Endothelial cell of umbilical vein (primary cell): Measurements from ENCODE around the gene SUFU. TPM values are rescaled to one million over a fixed set of nuclear protein-coding genes. Genes with fewer than 3 reads are reported as not detected.

Source experiments
- BruUV-seq: library from RNA; stranded (reverse); fragments of 400-500 nt; replicated peaks from 2 replicates; lab custom pipeline; 2021; lab: Mats Ljungman, UMichigan
- CTCF ChIA-PET: fragments of 300-600, 350-600 bp; sonication (Branson Sonifier 250); formaldehyde crosslinking; loops from one replicate; lab custom pipeline; 2021; ENCODE audit warnings: antibody characterized with exemption, inconsistent platforms; lab: Charles Lee
- POLR2A ChIA-PET: fragments of 300-600, 350-600 bp; sonication (Branson Sonifier 250); formaldehyde crosslinking; loops from one replicate; lab custom pipeline; 2021; ENCODE audit warnings: antibody characterized with exemption, inconsistent platforms; lab: Charles Lee
- DNase-seq: peaks from one replicate; pipeline ENCODE4 v3.0.0-alpha.2; 2011; ENCODE audit warnings: low read depth, low spot score
- FAIRE-seq: peaks from 2 replicates; lab custom pipeline; 2011; peaks lifted over from hg19 to GRCh38; lab: Jason Lieb, UNC
- H2AFZ ChIP-seq: 2 replicates; pipeline ENCODE4 v1.6.0; 2012; ENCODE audit warnings: low read depth, low read length, control low read depth, inconsistent platforms
- H3K27ac ChIP-seq: 2 replicates; pipeline ENCODE4 v1.5.1; 2011; ENCODE audit warnings: low read depth, mild to moderate bottlenecking, control low read depth, low read length, moderate library complexity; ENCODE audit not compliant: insufficient read depth
- H3K27me3 ChIP-seq, 2 experiments: 2 replicates each; pipeline versions ENCODE4 v1.6.0 to v1.6.1; 2011; ENCODE audit warnings: low read length in 2 of 2, mixed read lengths in 1 of 2; ENCODE audit not compliant: control insufficient read depth in 2 of 2, insufficient read depth in 2 of 2
- H3K36me3 ChIP-seq, 2 experiments: 2 replicates in 1 of 2; 3 replicates in 1 of 2; pipeline ENCODE4 v1.5.1; 2011; ENCODE audit warnings: low read length in 2 of 2, mild to moderate bottlenecking in 1 of 2, moderate library complexity in 1 of 2; ENCODE audit not compliant: control insufficient read depth in 2 of 2, insufficient read depth in 2 of 2; ENCODE audit errors: extremely low read depth in 1 of 2
- H3K4me1 ChIP-seq: 3 replicates; pipeline ENCODE4 v1.5.1; 2011; ENCODE audit warnings: mild to moderate bottlenecking, low read length; ENCODE audit not compliant: control insufficient read depth, insufficient read depth; ENCODE audit errors: extremely low read depth
- H3K4me2 ChIP-seq: 2 replicates; pipeline ENCODE4 v1.6.1; 2011; ENCODE audit warnings: low read length, control low read depth, mixed read lengths; ENCODE audit not compliant: insufficient read depth
- H3K4me3 ChIP-seq, 3 experiments: fragments of 200-600 bp in 1 of 3; sonication (generic), shearing (Covaris generic) in 1 of 3; replicated peaks in 1 of 3; 2 replicates each; pipeline ENCODE4 v1.5.1; 2011 to 2016; ENCODE audit warnings: control low read depth in 3 of 3, low read length in 3 of 3, mild to moderate bottlenecking in 2 of 3, inconsistent platforms in 1 of 3, low read depth in 1 of 3, moderate library complexity in 1 of 3; ENCODE audit not compliant: insufficient read depth in 1 of 3
- H3K79me2 ChIP-seq: 2 replicates; pipeline ENCODE4 v1.6.0; 2012; ENCODE audit warnings: low read length, inconsistent platforms; ENCODE audit not compliant: control insufficient read depth, insufficient read depth
- H3K9ac ChIP-seq: replicated peaks from 2 replicates; pipeline ENCODE3; 2011; ENCODE audit warnings: low read length, control low read depth; ENCODE audit not compliant: insufficient read depth; ENCODE audit errors: extremely low read depth
- H3K9me1 ChIP-seq: replicated peaks from 3 replicates; pipeline ENCODE4 v1.6.0; 2011; ENCODE audit warnings: mild to moderate bottlenecking, low read length; ENCODE audit not compliant: control insufficient read depth, insufficient read depth; ENCODE audit errors: extremely low read depth
- H3K9me3 ChIP-seq: replicated peaks from 2 replicates; pipeline ENCODE4 v1.5.1; 2012; ENCODE audit warnings: low read length, inconsistent platforms; ENCODE audit not compliant: control insufficient read depth, insufficient read depth
- H4K20me1 ChIP-seq: replicated peaks from 2 replicates; pipeline ENCODE3; 2011; ENCODE audit warnings: mild to moderate bottlenecking, low read length; ENCODE audit not compliant: control insufficient read depth, insufficient read depth; ENCODE audit errors: extremely low read depth
- EZH2 ChIP-seq: IDR thresholded peaks from 2 replicates; pipeline ENCODE4 v1.6.1; 2012; ENCODE audit warnings: borderline replicate concordance, low read depth, mild to moderate bottlenecking, moderate library complexity, low read length, inconsistent platforms; ENCODE audit not compliant: severe bottlenecking
- FOS ChIP-seq: IDR thresholded peaks from 2 replicates; pipeline ENCODE4 v1.6.1; 2011; ENCODE audit warnings: mild to moderate bottlenecking, low read length, moderate library complexity, borderline replicate concordance; ENCODE audit not compliant: insufficient read depth
- GATA2 ChIP-seq: IDR thresholded peaks from 2 replicates; pipeline ENCODE4 v1.7.0; 2011; ENCODE audit warnings: low read depth, mild to moderate bottlenecking, moderate library complexity, mixed read lengths, low read length; ENCODE audit not compliant: insufficient read length, insufficient read depth
- JUN ChIP-seq: IDR thresholded peaks from 2 replicates; pipeline ENCODE4 v1.6.1; 2011; ENCODE audit warnings: borderline replicate concordance, low read depth; ENCODE audit not compliant: insufficient read length, insufficient read depth
- MYC ChIP-seq: IDR thresholded peaks from one replicate; pipeline ENCODE4 v1.6.1; 2011; ENCODE audit warnings: mild to moderate bottlenecking, low read depth, low read length
- POLR2A ChIP-seq: IDR thresholded peaks from 2 replicates; pipeline ENCODE4 v1.6.1; 2012; ENCODE audit warnings: low read depth, mild to moderate bottlenecking, control low read depth, low read length
- POLR2AphosphoS5 ChIP-seq: IDR thresholded peaks from 2 replicates; pipeline ENCODE4 v1.6.1; 2012; ENCODE audit warnings: low read depth, mild to moderate bottlenecking, control low read depth, low read length, moderate library complexity; ENCODE audit not compliant: insufficient read depth
- dilution Hi-C: fragments of 300-500 bp; cut with MboI; formaldehyde crosslinking; loops from one replicate; pipeline ENCODE4 v1.15.0; 2019; ENCODE audit warnings: low sequenced_read_pairs; ENCODE audit not compliant: extremely low pct_ligation_motif_present
- intact Hi-C: fragments of 100-400 bp; cut with micrococcal nuclease; formaldehyde crosslinking; loops from one replicate; pipeline ENCODE4 v1.10.0; 2022
- polyA plus RNA-seq, 4 experiments: library from polyadenylated mRNA; depleted of rRNA in 3 of 4; stranded (reverse) in 3 of 4; unstranded in 1 of 4; fragments of >200 nt; gene quantifications; 2 replicates each; pipeline versions ENCODE4 v1.2.1 to v1.2.3, GENCODE V29; 2011 to 2012; ENCODE audit warnings: missing spikeins in 1 of 4
- total RNA-seq: library from RNA; stranded (reverse); gene quantifications from 2 replicates; pipeline ENCODE4 v1.2.3, GENCODE V29; 2021
- TF ChIP-seq, protein P1 (sequence below): IDR thresholded peaks from 2 replicates; pipeline ENCODE4 v1.6.1; 2011; ENCODE audit not compliant: insufficient read depth, insufficient read length
- TF ChIP-seq, protein P2 (sequence below), 2 donors: IDR thresholded peaks; 1 replicate in 1 of 2; 2 replicates in 1 of 2; pipeline ENCODE4 v1.5.1; 2011; ENCODE audit warnings: low read length in 2 of 2, mild to moderate bottlenecking in 2 of 2, moderate library complexity in 2 of 2, control low read depth in 1 of 2, inconsistent platforms in 1 of 2, low read depth in 1 of 2; ENCODE audit not compliant: insufficient read depth in 1 of 2; ENCODE audit errors: extremely low read depth in 1 of 2

SUFU gene
- total and polyA plus RNA-seq, 2 donors (not counting 3 experiments of a cell fraction or from before 2014, with no cell fraction given) = 10.1 to 16.3 TPM

DNA sequence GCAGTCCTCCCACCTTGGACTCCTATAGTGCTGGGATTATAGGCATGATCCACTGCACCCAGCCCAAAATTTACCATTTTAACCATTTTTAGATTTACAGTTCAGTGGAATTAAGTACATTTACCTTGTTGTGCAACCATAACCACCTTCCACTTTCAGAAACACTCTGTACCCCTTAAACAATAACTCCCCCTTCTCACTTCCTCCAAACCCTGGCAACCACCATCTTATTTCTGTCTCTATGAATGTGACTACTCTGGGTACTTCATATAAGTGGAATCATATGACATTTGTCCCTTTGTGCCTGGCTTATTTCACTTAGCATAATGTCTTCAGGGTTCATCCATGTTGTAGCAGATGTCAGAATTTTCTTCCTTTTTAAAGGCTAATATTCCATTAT is 33.6 kb downstream of the SUFU start:
- CTCF ChIA-PET = no interaction called here
- intact Hi-C loops = no loop called here

More for the DNA sequence above, 33.6 kb downstream of the SUFU start:
- no peaks in the 10 kb centered on the region for H3K27me3 ChIP-seq
- no peaks in the 10 kb centered on the region for H3K9me3 ChIP-seq
- no peak overlapping the region for H3K4me3 ChIP-seq
- no peaks in the 10 kb centered on the region for H3K79me2 ChIP-seq
- no peak for TF ChIP-seq EZH2
- no peak for TF ChIP-seq GATA2
- no peak for TF ChIP-seq JUN
- no peak for TF ChIP-seq POLR2A
- TF ChIP-seq, protein P1, sequence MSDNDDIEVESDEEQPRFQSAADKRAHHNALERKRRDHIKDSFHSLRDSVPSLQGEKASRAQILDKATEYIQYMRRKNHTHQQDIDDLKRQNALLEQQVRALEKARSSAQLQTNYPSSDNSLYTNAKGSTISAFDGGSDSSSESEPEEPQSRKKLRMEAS = no peak
- no peak for TF ChIP-seq MYC
- TF ChIP-seq, protein P2, sequence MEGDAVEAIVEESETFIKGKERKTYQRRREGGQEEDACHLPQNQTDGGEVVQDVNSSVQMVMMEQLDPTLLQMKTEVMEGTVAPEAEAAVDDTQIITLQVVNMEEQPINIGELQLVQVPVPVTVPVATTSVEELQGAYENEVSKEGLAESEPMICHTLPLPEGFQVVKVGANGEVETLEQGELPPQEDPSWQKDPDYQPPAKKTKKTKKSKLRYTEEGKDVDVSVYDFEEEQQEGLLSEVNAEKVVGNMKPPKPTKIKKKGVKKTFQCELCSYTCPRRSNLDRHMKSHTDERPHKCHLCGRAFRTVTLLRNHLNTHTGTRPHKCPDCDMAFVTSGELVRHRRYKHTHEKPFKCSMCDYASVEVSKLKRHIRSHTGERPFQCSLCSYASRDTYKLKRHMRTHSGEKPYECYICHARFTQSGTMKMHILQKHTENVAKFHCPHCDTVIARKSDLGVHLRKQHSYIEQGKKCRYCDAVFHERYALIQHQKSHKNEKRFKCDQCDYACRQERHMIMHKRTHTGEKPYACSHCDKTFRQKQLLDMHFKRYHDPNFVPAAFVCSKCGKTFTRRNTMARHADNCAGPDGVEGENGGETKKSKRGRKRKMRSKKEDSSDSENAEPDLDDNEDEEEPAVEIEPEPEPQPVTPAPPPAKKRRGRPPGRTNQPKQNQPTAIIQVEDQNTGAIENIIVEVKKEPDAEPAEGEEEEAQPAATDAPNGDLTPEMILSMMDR (IDR thresholded peaks at IDR 0.05; ENCODE audit: extremely low read depth in 1 of 2, insufficient read depth in 1 of 2, low read depth in 1 of 2, low read length in 2 of 2) = no peak
- no peak for TF ChIP-seq FOS
- no peak for TF ChIP-seq POLR2AphosphoS5
- no TSS peak for BruUV-seq
- H3K9ac ChIP-seq = no peak overlapping the region
- no peak overlapping the region for H2AFZ ChIP-seq
- peaks cover 0 to 2% of the 10 kb centered on the region in 2 experiments for H3K36me3 ChIP-seq
- no peaks in the 10 kb centered on the region for H3K9me1 ChIP-seq
- no peak overlapping the region for H3K4me2 ChIP-seq
- no peaks in the 10 kb centered on the region for H4K20me1 ChIP-seq
- no peaks in the 10 kb centered on the region for H3K4me1 ChIP-seq
- DNase-seq (no peak), FAIRE-seq (no peak)
- POLR2A ChIA-PET = no interaction called here
- dilution Hi-C loops = no loop called here
- no peak overlapping the region for H3K27ac ChIP-seq
